Fibroblast of lung (primary cell): ENCODE results near the gene NUDT3. TPM values are rescaled to one million over a fixed set of nuclear protein-coding genes. Genes with fewer than 3 reads are reported as not detected.

Experiments used
- DNase-seq, 2 donors: peaks; one replicate each; pipeline versions ENCODE4 v3.0.0 to v3.0.0-alpha.2; 2010; ENCODE audit warnings: low read depth in 2 of 2
- H2AFZ ChIP-seq: 2 replicates; pipeline ENCODE4 v1.5.1; 2012; ENCODE audit warnings: low read length, control low read depth, inconsistent platforms
- H3K27ac ChIP-seq: 2 replicates; pipeline ENCODE4 v1.5.1; 2011; ENCODE audit warnings: low read length, control low read depth; ENCODE audit not compliant: insufficient read depth
- H3K27me3 ChIP-seq: 2 replicates; pipeline ENCODE4 v1.5.1; 2011; ENCODE audit warnings: mild to moderate bottlenecking, low read length; ENCODE audit not compliant: control insufficient read depth, insufficient read depth
- H3K36me3 ChIP-seq: 2 replicates; pipeline ENCODE4 v1.5.1; 2011; ENCODE audit warnings: low read length; ENCODE audit not compliant: control insufficient read depth, insufficient read depth
- H3K4me1 ChIP-seq: 2 replicates; pipeline ENCODE4 v1.5.1; 2011; ENCODE audit warnings: low read length; ENCODE audit not compliant: control insufficient read depth, insufficient read depth; ENCODE audit errors: extremely low read depth
- H3K4me2 ChIP-seq: 2 replicates; pipeline ENCODE4 v1.5.1; 2011; ENCODE audit warnings: low read length, control low read depth; ENCODE audit not compliant: insufficient read depth; ENCODE audit errors: extremely low read depth
- H3K4me3 ChIP-seq, 4 experiments: fragments of 200-600 bp in 1 of 4; sonication (generic) in 1 of 4; replicated peaks in 1 of 4; 2 replicates each; pipeline ENCODE4 v1.5.1; 2011 to 2016; ENCODE audit warnings: low read length in 4 of 4, low read depth in 3 of 4, mild to moderate bottlenecking in 3 of 4, control low read depth in 2 of 4, inconsistent platforms in 1 of 4, mixed read lengths in 1 of 4; ENCODE audit not compliant: insufficient read depth in 1 of 4; ENCODE audit errors: control extremely low read depth in 1 of 4
- H3K79me2 ChIP-seq: 2 replicates; pipeline ENCODE4 v1.5.1; 2012; ENCODE audit warnings: mild to moderate bottlenecking, low read length, inconsistent platforms; ENCODE audit not compliant: control insufficient read depth, insufficient read depth
- H3K9ac ChIP-seq: 2 replicates; pipeline ENCODE4 v1.5.1; 2011; ENCODE audit warnings: mild to moderate bottlenecking, low read length, control low read depth; ENCODE audit not compliant: insufficient read depth
- H3K9me3 ChIP-seq: 2 replicates; pipeline ENCODE4 v1.5.1; 2012; ENCODE audit warnings: low read depth, low read length; ENCODE audit not compliant: control insufficient read depth, insufficient read depth
- H4K20me1 ChIP-seq: 2 replicates; pipeline ENCODE4 v1.5.1; 2011; ENCODE audit warnings: low read length; ENCODE audit not compliant: control insufficient read depth, insufficient read depth; ENCODE audit errors: extremely low read depth
- EZH2 ChIP-seq: IDR thresholded peaks from 2 replicates; pipeline ENCODE4 v1.5.1; 2012; ENCODE audit warnings: low read length, control low read depth, mild to moderate bottlenecking; ENCODE audit errors: missing control alignments
- polyA plus RNA-seq, 2 donors: library from polyadenylated mRNA; depleted of rRNA in 1 of 2; stranded (reverse) in 1 of 2; unstranded in 1 of 2; fragments of >200 nt; gene quantifications; 2 replicates each; pipeline ENCODE4 v1.2.1, GENCODE V29; 2011 to 2012; ENCODE audit warnings: missing spikeins in 1 of 2
- total RNA-seq: library from RNA; depleted of rRNA; stranded (reverse); fragments of >200 nt; gene quantifications from 2 replicates; pipeline ENCODE4 v1.2.1, GENCODE V29; 2014
- TF ChIP-seq, protein P1 (sequence below), 2 donors: IDR thresholded peaks in 1 of 2; conservative IDR thresholded peaks in 1 of 2; 1 replicate in 1 of 2; 2 replicates in 1 of 2; pipeline ENCODE4 v1.5.1; 2011 to 2012; ENCODE audit warnings: low read length in 2 of 2, control low read depth in 1 of 2, inconsistent platforms in 1 of 2, low read depth in 1 of 2, mild to moderate bottlenecking in 1 of 2

NUDT3 gene
- total and polyA plus RNA-seq, 2 donors (not counting 1 experiment from before 2014, with no cell fraction given): 16.0 to 27.4 TPM

DNA sequence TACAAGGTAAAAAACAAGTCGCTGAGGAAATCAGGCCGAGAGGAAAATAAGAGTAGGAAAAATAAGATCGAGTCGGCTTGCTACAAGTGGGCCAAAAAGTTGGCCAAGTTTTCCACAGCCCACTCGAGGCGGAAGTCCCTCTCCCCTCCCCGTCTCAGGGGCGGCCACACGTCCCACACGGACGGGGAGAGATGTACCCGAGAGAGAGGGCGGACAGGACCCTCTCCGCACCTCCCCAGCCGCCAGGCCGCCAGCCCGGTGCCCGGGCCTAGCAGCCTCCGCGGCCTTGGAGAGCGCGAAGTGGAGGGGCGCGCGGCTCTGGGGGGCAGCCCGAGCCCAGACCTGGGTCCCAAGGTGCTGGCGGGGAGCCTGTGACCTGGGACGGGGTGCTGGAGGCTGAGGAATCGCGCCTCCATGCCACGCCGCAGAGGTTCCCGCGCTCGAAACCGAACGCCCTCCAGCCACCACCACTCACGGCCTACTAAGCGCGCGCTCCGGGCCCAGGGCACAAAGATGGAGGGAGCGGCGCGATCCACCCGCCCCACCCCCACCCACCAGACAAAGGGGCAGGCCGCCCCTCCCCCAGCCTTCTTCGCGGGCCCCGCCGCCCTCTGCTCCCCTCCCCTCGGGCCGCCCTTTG, 157.7 kb downstream of the NUDT3 start:
- no peak overlapping the region for H3K4me3 ChIP-seq
- no peaks in the 10 kb centered on the region for H4K20me1 ChIP-seq
- H3K9me3 ChIP-seq: no peaks in the 10 kb centered on the region
- no peak overlapping the region for H3K4me2 ChIP-seq
- TF ChIP-seq, protein P1, sequence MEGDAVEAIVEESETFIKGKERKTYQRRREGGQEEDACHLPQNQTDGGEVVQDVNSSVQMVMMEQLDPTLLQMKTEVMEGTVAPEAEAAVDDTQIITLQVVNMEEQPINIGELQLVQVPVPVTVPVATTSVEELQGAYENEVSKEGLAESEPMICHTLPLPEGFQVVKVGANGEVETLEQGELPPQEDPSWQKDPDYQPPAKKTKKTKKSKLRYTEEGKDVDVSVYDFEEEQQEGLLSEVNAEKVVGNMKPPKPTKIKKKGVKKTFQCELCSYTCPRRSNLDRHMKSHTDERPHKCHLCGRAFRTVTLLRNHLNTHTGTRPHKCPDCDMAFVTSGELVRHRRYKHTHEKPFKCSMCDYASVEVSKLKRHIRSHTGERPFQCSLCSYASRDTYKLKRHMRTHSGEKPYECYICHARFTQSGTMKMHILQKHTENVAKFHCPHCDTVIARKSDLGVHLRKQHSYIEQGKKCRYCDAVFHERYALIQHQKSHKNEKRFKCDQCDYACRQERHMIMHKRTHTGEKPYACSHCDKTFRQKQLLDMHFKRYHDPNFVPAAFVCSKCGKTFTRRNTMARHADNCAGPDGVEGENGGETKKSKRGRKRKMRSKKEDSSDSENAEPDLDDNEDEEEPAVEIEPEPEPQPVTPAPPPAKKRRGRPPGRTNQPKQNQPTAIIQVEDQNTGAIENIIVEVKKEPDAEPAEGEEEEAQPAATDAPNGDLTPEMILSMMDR (conservative IDR thresholded peaks at IDR 0.05 in 1 of 2, IDR thresholded peaks at IDR 0.05 in 1 of 2; ENCODE audit: low read depth in 1 of 2, low read length in 2 of 2): no peak
- no peak for TF ChIP-seq EZH2
- no peak overlapping the region for H2AFZ ChIP-seq
- H3K27me3 ChIP-seq: no peaks in the 10 kb centered on the region
- DNase-seq: no peak
- H3K4me1 ChIP-seq: peaks cover 12% of the 10 kb centered on the region
- no peaks in the 10 kb centered on the region for H3K36me3 ChIP-seq
- peaks cover 24% of the 10 kb centered on the region for H3K79me2 ChIP-seq
- no peak overlapping the region for H3K9ac ChIP-seq
- no peak overlapping the region for H3K27ac ChIP-seq

DNA sequence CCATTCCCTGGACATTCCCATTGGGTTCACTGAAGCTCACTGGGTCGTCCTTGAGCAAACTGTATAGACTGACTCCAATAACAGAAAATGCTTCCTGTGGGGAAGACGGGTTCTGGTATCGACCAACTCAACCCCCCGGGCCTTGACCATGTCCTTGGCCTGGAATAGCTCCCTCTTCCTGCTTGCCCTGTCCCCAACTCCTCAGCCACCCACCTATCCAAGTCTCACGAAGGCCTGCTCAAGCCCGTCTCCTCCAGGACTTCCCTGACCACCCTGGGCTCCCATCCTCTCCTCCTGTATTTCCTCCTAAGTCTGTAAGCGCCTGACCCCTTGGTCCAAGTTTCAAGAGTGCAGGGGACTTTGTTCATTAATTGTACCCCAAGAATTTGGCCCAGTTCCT, 158.6 kb downstream of the NUDT3 start:
- Histone ChIP-seq H3K27me3 (no peaks in the 10 kb centered on the region), H3K79me2 (peaks cover 14% of the 10 kb centered on the region), H3K4me2 (no peak overlapping the region), H4K20me1 (no peaks in the 10 kb centered on the region), H3K27ac (no peak overlapping the region), H3K36me3 (no peaks in the 10 kb centered on the region), H3K9me3 (no peaks in the 10 kb centered on the region), H3K4me3 (no peak overlapping the region), H3K9ac (no peak overlapping the region), H3K4me1 (peaks cover 9% of the 10 kb centered on the region), H2AFZ (no peak overlapping the region)
- TF ChIP-seq, protein P1 (conservative IDR thresholded peaks at IDR 0.05 in 1 of 2, IDR thresholded peaks at IDR 0.05 in 1 of 2; ENCODE audit: low read depth in 1 of 2, low read length in 2 of 2): no peak
- TF ChIP-seq EZH2: no peak
- DNase-seq: no peak

DNA sequence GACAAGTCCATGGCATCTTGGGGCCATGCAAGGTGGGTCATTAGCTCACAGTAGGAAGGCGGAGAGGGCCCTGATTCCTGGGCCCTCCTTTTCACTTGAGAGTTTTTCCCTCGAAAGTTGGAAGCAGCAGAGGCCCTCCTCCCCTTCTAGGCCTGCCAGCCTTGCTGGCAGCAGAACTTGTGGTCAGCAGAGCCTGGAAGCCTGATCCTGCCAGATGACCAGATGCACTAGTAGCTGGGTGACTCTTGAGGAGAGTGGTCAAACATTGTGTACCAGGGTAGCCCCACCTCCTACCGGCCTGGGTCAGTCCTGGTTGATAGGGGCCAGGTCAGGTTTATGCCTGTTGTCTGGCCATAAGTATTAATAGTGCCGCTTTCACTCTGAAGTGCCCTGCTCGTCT, 159.6 kb downstream of the NUDT3 start:
- H3K9me3 ChIP-seq: no peaks in the 10 kb centered on the region
- no peak overlapping the region for H2AFZ ChIP-seq
- no peaks in the 10 kb centered on the region for H4K20me1 ChIP-seq
- H3K36me3 ChIP-seq: no peaks in the 10 kb centered on the region
- no peak overlapping the region for H3K4me3 ChIP-seq
- H3K79me2 ChIP-seq: peaks cover 5% of the 10 kb centered on the region
- H3K4me1 ChIP-seq: peaks cover 4% of the 10 kb centered on the region
- DNase-seq: no peak
- H3K4me2 ChIP-seq: no peak overlapping the region
- no peak overlapping the region for H3K9ac ChIP-seq
- no peak overlapping the region for H3K27ac ChIP-seq
- H3K27me3 ChIP-seq: no peaks in the 10 kb centered on the region
- no peak for TF ChIP-seq EZH2
